Stromal cell of bone marrow (primary cell): Measurements from ENCODE around the gene CAMK1D.
A peak's percentile ranks its signal among the peaks of the same experiment; 100 is the strongest.

Experiments
- DNase-seq: peaks from one replicate; pipeline ENCODE4 v3.0.0-alpha.2; 2012; ENCODE audit warnings: low read depth

The CAMK1D gene

DNA sequence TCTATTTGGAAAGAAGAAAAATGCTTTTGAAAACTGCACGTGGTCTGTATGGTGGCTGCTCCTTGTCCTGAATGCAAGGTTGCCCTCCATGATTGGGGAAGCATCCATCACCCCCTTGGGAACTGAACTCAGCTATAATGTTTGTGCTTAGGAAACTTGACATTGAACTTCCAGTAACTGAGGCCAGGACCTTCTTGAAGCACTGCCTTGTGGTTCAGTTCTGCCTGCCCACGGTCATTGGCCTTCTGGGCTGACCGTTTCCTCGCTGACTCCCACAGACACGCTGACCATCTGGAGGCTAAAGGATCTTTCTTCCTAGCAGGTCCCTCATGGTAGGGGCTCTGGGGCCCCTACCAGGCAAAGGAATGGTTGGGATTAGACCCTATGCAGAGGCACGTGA lies 247.8 kb downstream of the CAMK1D start:
- DNase-seq = no peak

- no peak for DNase-seq
Measured at GRCh38 chr10:12597788-12598765, 248.7 kb downstream of the CAMK1D start.

DNA sequence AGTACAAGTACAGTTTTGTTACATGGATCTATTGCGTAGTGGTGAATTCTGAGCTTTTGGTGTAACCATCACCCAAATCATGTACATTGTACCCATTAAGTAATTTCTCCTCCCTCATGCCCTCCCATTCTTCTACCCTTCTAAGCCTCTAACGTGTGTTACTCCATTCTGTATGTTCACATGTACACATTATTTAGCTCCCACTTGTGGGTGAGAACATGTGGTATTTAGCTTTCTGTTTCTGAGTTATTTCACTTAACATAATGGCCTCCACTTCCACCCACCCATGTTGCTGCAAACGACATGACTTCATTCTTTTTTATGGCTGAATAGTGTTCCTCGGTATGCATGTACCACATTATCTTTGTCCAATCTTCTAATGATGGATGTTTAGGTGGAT lies 251.3 kb downstream of the CAMK1D start:
- DNase-seq = no peak

- DNase-seq = no peak
Measured at GRCh38 chr10:12602521-12602920, 253.2 kb downstream of the CAMK1D start.

DNA sequence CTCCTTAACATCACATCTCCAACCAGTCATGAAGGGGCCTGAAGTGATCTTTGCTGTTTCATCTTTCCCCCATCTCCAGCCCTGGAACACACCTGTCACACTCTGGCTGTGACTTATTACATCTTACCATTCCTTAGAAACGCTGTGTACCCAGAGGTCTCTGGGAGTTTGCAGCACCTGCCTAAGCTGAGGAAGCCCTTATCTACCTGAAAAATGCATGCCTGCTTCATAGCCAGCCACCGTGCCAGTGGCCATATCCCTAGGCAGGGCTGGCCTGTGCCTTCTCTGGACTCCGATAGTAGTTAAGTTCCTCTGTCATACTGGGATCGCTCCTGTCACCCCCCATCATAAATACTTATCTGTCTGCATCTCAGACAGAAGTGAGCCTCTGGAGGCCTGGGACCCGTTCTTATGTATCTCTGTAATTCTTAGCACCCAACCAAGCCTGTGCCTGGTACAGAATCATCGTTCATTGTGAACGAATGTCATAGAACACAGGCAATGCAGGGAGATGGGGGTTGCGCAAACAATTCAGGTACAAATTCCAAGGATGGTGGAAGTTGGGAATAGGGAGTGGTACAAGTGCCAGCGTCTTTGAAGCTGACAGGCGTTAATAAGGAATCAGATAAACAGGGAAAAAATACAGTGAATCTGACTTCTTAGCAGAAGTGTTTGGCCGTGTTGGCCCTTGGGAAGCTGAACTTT lies 254.6 kb downstream of the CAMK1D start:
- DNase-seq = no peak

DNA sequence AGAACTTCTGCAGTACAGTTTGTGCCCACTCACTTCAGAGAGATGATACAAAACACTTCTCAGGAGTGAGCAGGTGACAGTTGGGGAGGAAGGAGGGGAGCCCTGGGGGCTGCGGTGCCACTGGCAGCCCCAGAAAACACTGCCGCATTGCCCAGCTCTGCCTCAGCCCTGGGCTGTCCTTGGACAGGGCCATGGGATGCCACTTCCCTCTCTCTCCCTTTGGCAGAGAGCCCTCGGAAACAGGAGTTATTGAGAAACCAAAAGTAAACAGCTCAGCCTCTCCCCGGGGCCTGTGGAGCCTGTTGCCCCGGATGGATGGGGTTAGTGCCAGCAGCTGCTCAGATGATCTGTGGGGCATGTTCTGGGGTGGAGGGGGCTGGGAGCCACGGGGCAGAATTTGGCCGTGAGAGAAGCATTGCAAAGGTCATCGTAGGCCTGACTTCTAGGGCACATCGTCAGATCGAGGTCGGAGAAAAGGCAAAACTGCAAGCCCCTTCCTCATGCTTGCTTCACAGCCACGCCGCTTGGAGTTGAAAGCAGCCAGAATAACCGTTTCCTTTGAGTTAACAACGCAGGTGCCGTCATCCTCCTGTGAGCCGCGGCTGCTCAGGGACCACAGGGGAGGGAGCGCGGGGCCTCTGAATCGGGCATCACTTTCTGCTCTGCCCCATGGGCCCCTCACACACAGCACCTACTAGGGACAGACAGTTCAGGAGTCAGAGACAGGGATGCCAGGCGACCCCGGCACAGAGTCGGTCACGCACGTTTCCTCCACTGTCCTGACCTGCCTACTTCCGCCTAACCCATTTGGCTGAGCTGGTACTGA lies 256.4 kb downstream of the CAMK1D start:
- DNase-seq = peak; percentile 85

DNA sequence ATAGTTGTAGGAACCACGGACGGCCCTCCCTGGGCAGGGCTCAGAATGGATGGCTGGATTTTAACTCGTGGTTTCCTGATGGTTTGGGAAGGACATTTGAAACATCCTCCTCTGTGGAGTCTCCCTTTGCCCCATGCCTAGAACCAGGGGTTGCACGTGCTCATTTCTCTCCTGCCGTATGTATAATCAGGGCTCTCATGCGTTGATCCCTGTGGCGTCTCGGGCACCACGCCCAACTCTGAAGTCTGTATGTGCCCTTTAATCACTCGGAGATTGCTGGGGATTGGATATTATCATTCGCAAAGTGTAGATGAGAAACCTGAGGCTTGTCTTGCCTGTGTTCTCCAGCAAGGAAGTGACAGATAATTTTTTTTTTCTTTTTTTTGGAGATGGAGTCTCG lies 257.1 kb downstream of the CAMK1D start:
- no peak for DNase-seq

GRCh38 chr10:12608761-12609160 lies 259.4 kb downstream of the CAMK1D start:
- no peak for DNase-seq

GRCh38 chr10:12609435-12609834 lies 260.1 kb downstream of the CAMK1D start:
- no peak for DNase-seq

GRCh38 chr10:12613136-12613535 lies 263.8 kb downstream of the CAMK1D start:
- no peak for DNase-seq

GRCh38 chr10:12614177-12614995 lies 265.0 kb downstream of the CAMK1D start:
- DNase-seq = no peak

GRCh38 chr10:12615296-12616220 lies 266.2 kb downstream of the CAMK1D start:
- DNase-seq = no peak

- DNase-seq = no peak
Measured at GRCh38 chr10:12617191-12618175, 268.1 kb downstream of the CAMK1D start.

DNA sequence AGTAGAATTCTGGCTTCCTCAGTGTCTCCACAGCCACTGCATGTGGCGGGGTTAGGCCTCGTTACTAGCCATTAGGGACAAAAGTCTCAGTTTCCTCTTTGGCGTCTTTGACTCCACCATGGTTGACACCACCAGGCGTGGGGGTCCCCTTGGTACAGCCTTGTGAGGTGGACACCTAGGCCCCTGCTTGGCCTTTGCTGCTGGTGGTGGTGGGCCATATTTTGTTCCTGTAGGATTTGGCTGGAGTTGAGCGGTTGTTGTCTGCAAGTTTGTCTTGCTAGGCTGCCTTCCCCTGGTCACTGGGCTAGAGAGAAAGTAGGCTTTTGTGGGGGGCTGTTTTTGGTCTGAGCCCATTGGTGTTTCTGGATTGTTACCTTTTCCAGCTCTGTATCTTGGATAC lies 272.7 kb downstream of the CAMK1D start:
- DNase-seq = no peak

DNA sequence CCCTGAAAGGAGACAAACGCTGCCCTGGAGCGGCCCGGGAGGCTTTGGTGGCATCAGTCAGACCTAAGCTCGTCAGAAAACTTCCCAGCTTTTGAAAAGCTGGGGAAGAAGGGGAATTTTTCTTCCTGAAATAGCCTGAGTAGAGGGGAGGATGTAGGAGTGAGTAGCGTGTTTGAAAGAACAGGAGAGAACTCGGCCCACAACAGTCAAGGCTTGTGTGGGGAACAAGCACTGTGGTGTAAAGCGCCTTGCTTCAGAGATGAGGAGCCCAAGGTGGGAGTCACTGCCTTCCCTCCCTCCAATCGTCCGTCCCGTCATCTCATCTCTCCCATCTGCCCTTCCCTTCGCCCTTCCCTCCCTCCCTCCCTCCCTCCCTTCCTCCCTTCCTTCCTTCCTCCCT lies 273.3 kb downstream of the CAMK1D start:
- DNase-seq = no peak

GRCh38 chr10:12625393-12626023 lies 276.2 kb downstream of the CAMK1D start:
- DNase-seq = no peak

DNA sequence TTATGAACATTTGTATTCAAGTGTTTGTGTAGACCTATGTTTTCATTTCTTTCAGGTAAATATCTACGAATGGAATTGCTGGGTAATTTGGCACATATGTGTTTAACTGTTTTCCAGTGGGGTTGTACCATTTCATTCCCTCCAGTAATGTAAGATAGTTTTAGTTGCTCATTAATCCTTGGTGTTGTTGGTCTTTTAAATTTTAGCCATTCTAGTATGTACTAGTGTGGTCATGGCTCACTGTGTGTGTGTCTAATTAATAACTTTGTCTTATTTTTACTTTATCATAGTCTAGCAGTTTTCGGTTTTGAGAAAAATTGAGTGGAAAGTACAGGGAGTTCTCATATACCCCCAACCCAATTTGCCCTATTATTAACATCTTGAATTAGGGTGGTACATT lies 278.8 kb downstream of the CAMK1D start:
- DNase-seq = no peak

- no peak for DNase-seq
Measured at GRCh38 chr10:12628964-12629766, 279.8 kb downstream of the CAMK1D start.
